GDM1 (cell line): Measurements from ENCODE around the gene RHAG.
"Not testable (repeated sequence)": the region's sequence is repeated elsewhere in the genome, so short reads cannot be mapped to it uniquely, and the experiment has no call there.

Experiments
- DNase-seq: peaks from one replicate; lab custom pipeline; 2025; lab: John Stamatoyannopoulos, UW

RHAG gene

GRCh38 chr6:49635978-49636712 is 494 bp downstream of the RHAG start:
- DNase-seq, result no peak

GRCh38 chr6:49635480-49635879 is 1.2 kb downstream of the RHAG start:
- no peak for DNase-seq

GRCh38 chr6:49634836-49635218 is 1.8 kb downstream of the RHAG start:
- DNase-seq, result no peak

GRCh38 chr6:49634092-49634835 is 2.4 kb downstream of the RHAG start:
- no peak for DNase-seq

GRCh38 chr6:49633541-49633940 is 3.1 kb downstream of the RHAG start:
- DNase-seq, result no peak

GRCh38 chr6:49632727-49633126 is 3.9 kb downstream of the RHAG start:
- DNase-seq, result no peak

- not testable (repeated sequence) for DNase-seq
Measured at GRCh38 chr6:49629485-49630088, 7.1 kb downstream of the RHAG start.

GRCh38 chr6:49626811-49627210 is 9.8 kb downstream of the RHAG start:
- no peak for DNase-seq

- DNase-seq, result no peak
Measured at GRCh38 chr6:49618257-49618656, 18.4 kb downstream of the RHAG start.

- not testable (repeated sequence) for DNase-seq
Measured at GRCh38 chr6:49614144-49614543, 22.5 kb downstream of the RHAG start.

GRCh38 chr6:49609285-49609684 is 27.4 kb downstream of the RHAG start:
- DNase-seq, result no peak

GRCh38 chr6:49608275-49608674 is 28.4 kb downstream of the RHAG start:
- DNase-seq, result not testable (repeated sequence)

GRCh38 chr6:49607391-49607982 is 29.2 kb downstream of the RHAG start:
- DNase-seq, result no peak

- DNase-seq, result peak; percentile 56
Measured at GRCh38 chr6:49606721-49607390, 29.8 kb downstream of the RHAG start.

GRCh38 chr6:49604080-49604479 is 32.6 kb downstream of the RHAG start:
- not testable (repeated sequence) for DNase-seq

- DNase-seq, result not testable (repeated sequence)
Measured at GRCh38 chr6:49587262-49587661, 49.4 kb downstream of the RHAG start.

GRCh38 chr6:49582529-49582928 is 54.1 kb downstream of the RHAG start:
- DNase-seq, result no peak

- DNase-seq, result no peak
Measured at GRCh38 chr6:49579649-49580048, 57.0 kb downstream of the RHAG start.

GRCh38 chr6:49576618-49577017 is 60.0 kb downstream of the RHAG start:
- DNase-seq, result no peak

- no peak for DNase-seq
Measured at GRCh38 chr6:49570474-49571079, 66.1 kb downstream of the RHAG start.

GRCh38 chr6:49565855-49566254 is 70.8 kb downstream of the RHAG start:
- no peak for DNase-seq

- DNase-seq, result no peak
Measured at GRCh38 chr6:49565261-49565660, 71.4 kb downstream of the RHAG start.
